ENCODE measurements around the gene MEAF6. TPM values are rescaled to one million over a fixed set of nuclear protein-coding genes. Genes with fewer than 3 reads are reported as not detected.

MEAF6 gene
- total and polyA plus RNA-seq, 2 of the 8 experiments (the other 6 are each of a cell fraction or from before 2014, with no cell fraction given) = 23.0 to 38.8 TPM

DNA sequence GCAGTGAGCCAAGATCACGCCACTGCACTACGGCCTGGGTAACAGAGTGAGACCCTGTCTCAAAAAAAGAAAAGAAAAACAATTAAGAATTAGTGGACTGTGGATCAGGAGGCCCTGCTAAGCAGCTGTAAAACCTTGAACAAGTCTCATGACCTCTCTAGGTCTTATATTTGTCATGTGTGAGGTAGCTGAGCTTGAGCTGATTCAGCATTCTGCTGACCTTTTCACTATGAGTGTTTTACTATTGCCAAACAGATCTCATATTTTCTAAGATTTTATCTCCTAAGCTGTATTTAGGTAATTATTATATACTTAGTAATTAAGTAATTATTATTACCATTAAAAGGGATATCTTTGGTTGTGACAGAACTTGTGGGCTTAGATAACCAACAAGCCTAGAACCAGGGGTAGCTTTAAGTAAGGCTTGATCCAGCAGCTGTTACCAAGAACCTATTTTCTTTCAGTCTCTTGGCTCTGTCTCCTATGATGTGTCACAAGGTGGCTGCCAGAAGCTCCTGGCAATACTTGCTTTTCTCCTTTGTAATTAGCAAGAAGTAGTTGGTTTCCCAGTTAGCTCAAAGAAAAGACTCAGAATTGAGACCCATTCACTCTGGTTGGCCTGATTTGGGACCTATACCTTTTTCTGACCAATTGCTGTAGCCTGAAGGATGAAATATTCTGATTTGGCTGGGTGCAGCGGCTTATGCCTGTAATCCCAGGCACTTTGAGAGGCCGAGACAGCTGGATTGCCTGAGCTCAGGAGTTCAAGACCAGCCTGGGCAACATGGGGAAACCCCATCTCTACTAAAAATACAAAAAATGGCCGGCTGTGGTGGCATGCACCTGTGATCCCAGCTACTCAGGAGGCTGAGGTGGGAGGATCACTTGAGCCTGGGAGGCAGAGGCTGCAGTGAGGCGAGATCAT lies 48.7 kb downstream of the MEAF6 start:
- WGBS, 2 experiments (ENCODE audit: extremely low coverage in 1 of 2, insufficient coverage in 1 of 2, insufficient read length in 1 of 2, insufficient replicate concordance in 2 of 2, low coverage in 1 of 2, low lambda C conversion rate in 2 of 2, missing lambda C conversion rate in 1 of 2) = 79% methylated on average over 6 of the region's 6 CpGs; no CpG with 5 or more reads in 1 of the 2 experiments
- CTCF ChIA-PET (ENCODE audit: partially characterized antibody) = interaction anchor here (0.6 to 17.4 kb wide), 12 partner anchors 9 to 515 kb away, joined by 3 to 213 read pairs (median 3); partner anchors contain the start of gene ZC3H12A
- DNase-seq (ENCODE audit: low read depth in 1 of 2, low spot score in 2 of 2) (no peak), FAIRE-seq (no peak)
- Histone ChIP-seq H2BK5ac (ENCODE audit: low read depth, low read length) (no peak overlapping the region), H3K4me2 (ENCODE audit: insufficient read depth in 1 of 2, low read depth in 2 of 2, low read length in 2 of 2) (no peak overlapping the region), H4K8ac (ENCODE audit: extremely low read depth, insufficient read depth, low read length) (no peak overlapping the region), H3K4me3 (ENCODE audit: extremely low read depth in 1 of 4, insufficient read depth in 2 of 4, low read depth in 3 of 4, low read length in 4 of 4) (no peak overlapping the region), H3K36me3 (ENCODE audit: control insufficient read depth in 2 of 4, insufficient read depth in 4 of 4, low read length in 3 of 4) (no peaks in the 10 kb centered on the region), H3K56ac (replicated peaks; ENCODE audit: insufficient read length, low read depth, low read length) (no peak overlapping the region), H3K23ac (ENCODE audit: insufficient read length) (no peak overlapping the region), H3K9me3 (ENCODE audit: insufficient read depth in 2 of 2, low read depth in 1 of 2, low read length in 1 of 2) (no peaks in the 10 kb centered on the region), H4K91ac (replicated peaks; ENCODE audit: insufficient read length, low read length) (no peak overlapping the region), H3K9ac (replicated peaks in 1 of 4; ENCODE audit: extremely low read depth in 1 of 4, low read depth in 3 of 4, low read length in 3 of 4) (no peak overlapping the region), H3K4ac (replicated peaks; ENCODE audit: insufficient read length, low read depth, low read length) (no peak overlapping the region), H3K4me1 (replicated peaks in 1 of 4; ENCODE audit: control insufficient read depth in 3 of 4, insufficient read depth in 4 of 4, low read length in 3 of 4) (no peaks in the 10 kb centered on the region), H4K5ac (ENCODE audit: insufficient read length, low read depth, low read length) (no peak overlapping the region), H3K79me2 (ENCODE audit: control insufficient read depth in 1 of 2, insufficient read depth in 2 of 2, low read length in 2 of 2) (no peaks in the 10 kb centered on the region), H2BK120ac (replicated peaks; ENCODE audit: low read depth, low read length) (no peak overlapping the region), H3K18ac (ENCODE audit: extremely low read depth, low read length) (no peak overlapping the region), H3K27me3 (replicated peaks in 1 of 4; ENCODE audit: control insufficient read depth in 3 of 4, extremely low read depth in 1 of 4, insufficient read depth in 3 of 4, low read length in 3 of 4) (no peaks in the 10 kb centered on the region), H4K20me1 (replicated peaks in 1 of 2; ENCODE audit: control insufficient read depth in 1 of 2, insufficient read depth in 2 of 2, low read length in 2 of 2) (no peaks in the 10 kb centered on the region), H2BK15ac (ENCODE audit: low read length) (no peak overlapping the region), H2BK20ac (ENCODE audit: low read length) (no peak overlapping the region), H3K14ac (ENCODE audit: insufficient read length) (no peak overlapping the region), H2AFZ (ENCODE audit: low read length) (no peak overlapping the region), H3K23me2 (ENCODE audit: low read depth, low read length) (no peaks in the 10 kb centered on the region), H3K27ac (ENCODE audit: low read depth, low read length) (no peak overlapping the region), H2AK5ac (ENCODE audit: low read depth, low read length) (no peak overlapping the region), H3K79me1 (ENCODE audit: low read depth, low read length) (no peaks in the 10 kb centered on the region), H2BK12ac (ENCODE audit: low read depth, low read length) (no peak overlapping the region)
- POLR2A ChIA-PET (ENCODE audit: partially characterized antibody) = interaction anchor here (3.6 kb wide), 1 partner anchor 12 kb away, joined by 18 read pairs; no protein-coding TSS in a partner anchor
- no peak for TF ChIP-seq SIX5 (IDR thresholded peaks at IDR 0.05; ENCODE audit: low read depth, low read length)
- TF ChIP-seq NRF1 (IDR thresholded peaks at IDR 0.05; ENCODE audit: low read depth, low read length) = no peak
- TF ChIP-seq RNF2 (IDR thresholded peaks at IDR 0.05; ENCODE audit: borderline replicate concordance, low read depth, low read length, missing control alignments, poor library complexity, severe bottlenecking) = no peak
- TF ChIP-seq JUND (IDR thresholded peaks at IDR 0.05; ENCODE audit: low read length) = no peak
- TF ChIP-seq EP300 (IDR thresholded peaks at IDR 0.05; ENCODE audit: borderline replicate concordance in 1 of 2, low read depth in 2 of 2, low read length in 2 of 2) = no peak
- TF ChIP-seq, protein P1, sequence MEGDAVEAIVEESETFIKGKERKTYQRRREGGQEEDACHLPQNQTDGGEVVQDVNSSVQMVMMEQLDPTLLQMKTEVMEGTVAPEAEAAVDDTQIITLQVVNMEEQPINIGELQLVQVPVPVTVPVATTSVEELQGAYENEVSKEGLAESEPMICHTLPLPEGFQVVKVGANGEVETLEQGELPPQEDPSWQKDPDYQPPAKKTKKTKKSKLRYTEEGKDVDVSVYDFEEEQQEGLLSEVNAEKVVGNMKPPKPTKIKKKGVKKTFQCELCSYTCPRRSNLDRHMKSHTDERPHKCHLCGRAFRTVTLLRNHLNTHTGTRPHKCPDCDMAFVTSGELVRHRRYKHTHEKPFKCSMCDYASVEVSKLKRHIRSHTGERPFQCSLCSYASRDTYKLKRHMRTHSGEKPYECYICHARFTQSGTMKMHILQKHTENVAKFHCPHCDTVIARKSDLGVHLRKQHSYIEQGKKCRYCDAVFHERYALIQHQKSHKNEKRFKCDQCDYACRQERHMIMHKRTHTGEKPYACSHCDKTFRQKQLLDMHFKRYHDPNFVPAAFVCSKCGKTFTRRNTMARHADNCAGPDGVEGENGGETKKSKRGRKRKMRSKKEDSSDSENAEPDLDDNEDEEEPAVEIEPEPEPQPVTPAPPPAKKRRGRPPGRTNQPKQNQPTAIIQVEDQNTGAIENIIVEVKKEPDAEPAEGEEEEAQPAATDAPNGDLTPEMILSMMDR (IDR thresholded peaks at IDR 0.05; ENCODE audit: control extremely low read depth in 1 of 3, insufficient read depth in 1 of 3, low read depth in 1 of 3, low read length in 3 of 3) = no peak
- TF ChIP-seq BCL11A (IDR thresholded peaks at IDR 0.05; ENCODE audit: low read depth in 2 of 2, low read length in 2 of 2) = no peak
- TF ChIP-seq ZNF274 (IDR thresholded peaks at IDR 0.05; ENCODE audit: borderline replicate concordance, extremely low read depth, low read length) = no peak
- TF ChIP-seq TEAD4 (IDR thresholded peaks at IDR 0.05; ENCODE audit: low read depth, low read length) = no peak
